Left ventricle myocardium superior (tissue), 1 donor: Measurements from ENCODE around the gene P2RY6. TPM values are rescaled to one million over a fixed set of nuclear protein-coding genes. Genes with fewer than 3 reads are reported as not detected.

ENCODE experiments used
- ATAC-seq: fragments of 200-7000 bp; cut with Tn5 transposase; one replicate; pipeline ENCODE4 v1.9.1; 2020; ENCODE audit warnings: mild to moderate bottlenecking, moderate library complexity
- DNase-seq: peaks from one replicate; pipeline ENCODE4 v3.0.0-alpha.2; 2020
- intact Hi-C: fragments of 100-400 bp; cut with micrococcal nuclease; formaldehyde crosslinking; loops from one replicate; pipeline ENCODE4 v1.11.0; 2022
- total RNA-seq: library from RNA; stranded (reverse); fragmentation: NEBNext Ultra II Directional; extraction: Animal tissue kit (Norgen Biotek cat#: 25700); gene quantifications from one replicate; pipeline ENCODE4 v1.2.1, GENCODE V29; 2021
- donor health status: DM: no; HTN: yes; CAD: no; lungs with severe emphysema.

The P2RY6 gene
- total RNA-seq, 1 donor from 2014 or later = 1.5 TPM

GRCh38 chr11:73308961-73309919 lies 37.1 kb downstream of the P2RY6 start:
- intact Hi-C loops = no loop called here

GRCh38 chr11:73310076-73310475 lies 37.9 kb downstream of the P2RY6 start:
- ATAC-seq = no peak
- intact Hi-C loops = no loop called here
- DNase-seq = peak; percentile 53

More at GRCh38 chr11:73308961-73309919, 37.1 kb downstream of the P2RY6 start:
- ATAC-seq (peak; percentile 74), DNase-seq (peak; percentile 95)

GRCh38 chr11:73310661-73311393 lies 38.7 kb downstream of the P2RY6 start:
- DNase-seq (no peak), ATAC-seq (no peak)
- intact Hi-C loops = no loop called here

GRCh38 chr11:73311394-73311869 lies 39.3 kb downstream of the P2RY6 start:
- DNase-seq (peak; percentile 52), ATAC-seq (no peak)
- intact Hi-C loops = no loop called here

GRCh38 chr11:73312036-73312435 lies 39.9 kb downstream of the P2RY6 start:
- intact Hi-C loops = no loop called here
- ATAC-seq (no peak), DNase-seq (no peak)

GRCh38 chr11:73312851-73313327 lies 40.8 kb downstream of the P2RY6 start:
- intact Hi-C loops = no loop called here
- no peak for ATAC-seq
- DNase-seq = no peak

- ATAC-seq (no peak), DNase-seq (no peak)
- intact Hi-C loops = no loop called here
Observed at GRCh38 chr11:73313652-73314051, 41.5 kb downstream of the P2RY6 start.

GRCh38 chr11:73314117-73314961 lies 42.2 kb downstream of the P2RY6 start:
- DNase-seq (peak; percentile 73), ATAC-seq (peak; percentile 65)
- intact Hi-C loops = no loop called here

- DNase-seq (no peak), ATAC-seq (no peak)
- intact Hi-C loops = no loop called here
Observed at GRCh38 chr11:73315293-73316020, 43.3 kb downstream of the P2RY6 start.

- no peak for ATAC-seq
- intact Hi-C loops = no loop called here
Observed at GRCh38 chr11:73316422-73316821, 44.3 kb downstream of the P2RY6 start.

GRCh38 chr11:73317373-73317772 lies 45.2 kb downstream of the P2RY6 start:
- peak; percentile 88 for DNase-seq
- peak; percentile 66 for ATAC-seq
- intact Hi-C loops = no loop called here

More at GRCh38 chr11:73316422-73316821, 44.3 kb downstream of the P2RY6 start:
- DNase-seq = no peak

- intact Hi-C loops = no loop called here
- DNase-seq (no peak), ATAC-seq (peak; percentile 2)
Observed at GRCh38 chr11:73317803-73318202, 45.7 kb downstream of the P2RY6 start.

- no peak for DNase-seq
- ATAC-seq = no peak
- intact Hi-C loops = no loop called here
Observed at GRCh38 chr11:73318501-73319011, 46.4 kb downstream of the P2RY6 start.

GRCh38 chr11:73320763-73321603 lies 48.8 kb downstream of the P2RY6 start:
- intact Hi-C loops = no loop called here
- no peak for DNase-seq
- ATAC-seq = no peak

- DNase-seq = peak; percentile 85
- intact Hi-C loops = no loop called here
- peak; percentile 40 for ATAC-seq
Observed at GRCh38 chr11:73321604-73322381, 49.7 kb downstream of the P2RY6 start.
